Skeletal muscle cell (primary cell): ENCODE measurements around the gene SMAD6.
"Not testable (repeated sequence)": the region's sequence is repeated elsewhere in the genome, so short reads cannot be mapped to it uniquely, and the experiment has no call there.

Experiments used
- DNase-seq: peaks from one replicate; pipeline ENCODE4 v3.0.0-alpha.2; 2010; ENCODE audit warnings: low read depth
- H3K4me3 ChIP-seq: 2 replicates; pipeline ENCODE4 v1.5.1; 2011; ENCODE audit warnings: low read depth, mild to moderate bottlenecking, control low read depth, low read length, moderate library complexity

Gene SMAD6

DNA sequence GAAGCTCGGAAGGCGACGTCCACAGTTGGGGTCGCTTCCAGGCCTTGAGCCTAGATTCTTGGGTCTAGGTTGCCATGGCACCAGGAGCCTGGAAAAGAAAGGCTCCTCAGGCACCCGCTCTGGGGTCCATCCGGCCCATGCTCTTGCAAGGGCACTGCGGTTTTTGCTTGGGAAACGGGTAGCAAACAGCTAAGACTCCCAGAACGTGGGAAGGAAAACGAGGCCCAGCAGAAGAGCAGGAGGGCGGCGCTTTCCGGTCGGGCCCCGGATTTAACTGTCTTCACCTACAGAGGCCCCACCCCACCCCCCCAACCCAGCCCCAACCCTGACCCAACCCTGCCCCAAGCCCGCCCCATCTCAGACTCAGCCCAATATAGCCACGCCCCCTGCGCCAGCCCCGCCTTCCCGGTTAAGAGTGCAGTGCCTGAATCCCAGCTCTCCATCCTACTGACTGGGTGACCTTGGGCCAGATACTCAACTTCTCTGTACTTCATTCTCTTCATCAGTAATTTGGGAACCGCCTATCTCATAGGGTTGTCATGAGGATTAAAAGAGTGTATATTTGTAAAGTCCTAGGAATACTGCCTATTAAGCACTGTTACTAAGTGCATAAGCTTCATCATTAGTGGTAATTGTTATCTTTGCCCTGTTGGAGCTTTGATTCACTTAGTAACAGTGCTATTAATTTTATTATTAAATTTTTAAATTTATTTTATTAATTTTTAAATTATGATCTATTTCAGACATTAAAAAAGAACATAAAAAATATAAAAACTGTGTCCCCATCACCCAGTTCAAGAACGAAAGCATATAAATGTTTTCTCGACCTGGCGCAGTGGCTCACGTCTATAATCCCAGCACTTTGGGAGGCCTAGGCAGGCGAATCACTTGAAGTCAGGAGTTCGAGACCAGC lies 28.4 kb upstream of the SMAD6 start:
- H3K4me3 ChIP-seq = no peak overlapping the region
- no peak for DNase-seq

DNA sequence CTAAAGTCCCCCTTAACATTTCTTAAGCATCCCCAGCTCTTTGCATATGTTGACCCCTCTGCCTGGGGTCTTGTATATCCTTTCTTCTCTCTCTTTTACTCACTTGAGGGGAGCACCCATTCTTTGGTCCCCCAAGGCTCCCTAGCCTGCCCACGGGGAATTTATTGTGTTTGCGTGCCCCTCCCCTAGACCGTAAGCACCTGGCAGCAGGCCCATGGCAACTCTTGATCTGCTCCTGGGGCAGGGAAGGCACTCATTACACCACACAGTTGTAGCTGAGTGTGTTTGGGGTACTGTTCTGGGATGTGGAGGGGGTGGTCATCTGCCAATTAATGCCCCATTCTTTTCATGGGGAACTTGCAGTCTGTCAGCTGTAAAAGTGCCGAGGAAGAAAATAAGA lies 27.3 kb upstream of the SMAD6 start:
- DNase-seq = no peak
- H3K4me3 ChIP-seq = no peak overlapping the region

DNA sequence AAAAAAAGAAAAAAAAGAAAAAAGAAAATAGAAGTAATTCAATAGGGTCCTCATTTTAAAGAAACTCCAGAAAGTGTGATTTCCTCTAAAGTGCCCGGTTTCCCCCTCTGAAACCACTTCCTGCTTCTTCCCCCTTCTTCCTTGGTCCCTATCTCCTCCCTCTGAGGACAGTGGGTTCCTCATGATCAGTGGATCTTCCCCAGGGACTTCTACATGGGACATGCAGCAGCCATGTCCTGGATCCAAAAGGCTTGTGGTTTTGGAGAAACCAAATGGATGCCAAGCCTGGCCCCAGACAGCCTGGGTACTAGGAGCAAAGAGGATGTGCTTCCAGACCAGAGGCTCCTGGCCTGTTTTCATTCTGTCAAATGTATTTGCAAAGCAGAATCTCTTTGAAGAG lies 26.6 kb upstream of the SMAD6 start:
- DNase-seq = no peak

DNA sequence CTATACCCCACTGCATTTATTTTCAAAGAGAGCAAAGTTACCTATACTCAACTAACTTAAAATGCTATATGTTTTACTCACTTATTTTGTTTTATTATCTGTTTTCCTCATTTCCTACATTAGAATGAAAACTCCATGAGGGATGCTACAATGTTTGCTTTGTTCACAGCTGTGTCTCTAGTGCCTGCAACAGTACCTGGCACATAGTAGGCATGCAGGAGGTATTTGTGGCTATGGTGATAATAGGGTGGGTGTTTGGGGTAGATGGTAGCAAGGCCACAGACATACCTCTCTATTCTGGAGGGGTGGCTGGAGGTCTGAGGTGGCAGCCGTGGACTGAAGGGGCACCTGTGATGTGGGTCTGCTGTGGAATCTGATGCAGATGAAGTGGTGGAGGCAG lies 24.7 kb upstream of the SMAD6 start:
- DNase-seq = no peak
- no peak overlapping the region for H3K4me3 ChIP-seq

More for the DNA sequence above, 26.6 kb upstream of the SMAD6 start:
- H3K4me3 ChIP-seq = no peak overlapping the region

DNA sequence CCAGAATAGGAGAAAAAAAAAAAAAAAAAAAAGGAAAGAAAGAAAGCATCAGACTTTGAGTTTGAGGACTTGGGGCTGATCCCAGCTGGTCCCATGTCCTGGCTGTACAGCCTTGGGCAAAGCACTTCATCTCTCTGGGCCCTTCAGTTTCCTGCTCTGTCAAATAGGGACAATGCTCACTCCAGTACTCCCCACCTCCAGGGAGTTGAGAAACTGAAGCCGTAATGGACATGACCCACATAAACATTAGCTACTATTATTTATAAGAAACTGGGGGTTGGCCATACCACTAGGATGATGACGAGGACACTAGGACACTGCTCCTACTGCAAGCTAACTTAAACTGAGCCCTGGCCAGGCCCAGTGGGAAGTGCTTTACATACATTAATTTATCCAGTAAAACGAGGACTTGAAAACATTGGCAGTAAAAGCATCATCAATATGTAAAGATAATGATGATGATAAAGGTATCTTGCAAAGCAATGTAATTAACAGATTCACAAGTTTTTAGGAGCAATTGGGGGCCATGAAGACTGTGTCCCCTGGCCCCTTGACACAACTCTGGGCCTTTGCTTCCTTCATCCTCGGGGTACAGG lies 22.9 kb upstream of the SMAD6 start:
- no peak overlapping the region for H3K4me3 ChIP-seq
- no peak for DNase-seq

DNA sequence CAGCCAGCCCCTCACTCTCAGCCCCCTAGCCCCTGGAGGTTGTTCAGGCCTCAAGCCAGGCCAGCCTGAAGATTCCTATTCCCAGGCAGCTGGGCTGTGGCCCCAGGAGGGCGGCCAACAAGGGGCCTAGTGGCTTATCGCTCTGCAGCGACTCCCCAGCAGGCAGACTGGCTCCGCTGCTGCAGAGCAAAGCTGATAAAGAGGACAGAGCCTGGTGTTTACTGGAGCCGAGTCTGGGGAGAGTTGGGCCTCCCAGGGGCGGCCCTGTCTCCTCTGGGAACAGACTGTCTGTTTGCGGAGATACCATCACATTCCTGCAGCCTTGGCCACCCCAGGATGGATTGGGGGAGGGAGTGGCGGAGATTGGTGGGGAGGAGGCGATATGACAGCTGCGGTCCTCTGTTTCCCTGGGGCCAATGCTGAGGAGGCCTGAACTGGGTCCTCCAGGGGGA lies 22.4 kb upstream of the SMAD6 start:
- no peak for DNase-seq
- no peak overlapping the region for H3K4me3 ChIP-seq

DNA sequence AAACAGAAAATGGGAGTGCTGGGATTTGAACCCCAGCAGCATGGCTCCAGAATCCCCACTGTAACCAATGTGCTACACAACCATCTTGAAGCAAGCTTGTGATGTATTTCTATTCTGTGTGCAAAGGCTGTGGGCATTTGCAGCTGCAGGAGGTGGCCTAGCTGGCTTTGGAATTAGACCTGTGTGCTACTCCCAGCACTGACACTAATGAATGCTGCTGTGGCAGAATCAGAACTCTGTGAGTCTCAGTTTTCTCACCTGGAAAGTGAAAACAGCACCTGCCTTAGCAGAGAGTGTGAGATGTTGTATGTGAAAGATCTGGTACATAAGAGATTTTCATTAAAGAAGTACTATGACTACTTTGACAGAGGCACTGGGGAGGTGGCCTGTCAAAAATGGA lies 21.5 kb upstream of the SMAD6 start:
- no peak overlapping the region for H3K4me3 ChIP-seq
- no peak for DNase-seq

DNA sequence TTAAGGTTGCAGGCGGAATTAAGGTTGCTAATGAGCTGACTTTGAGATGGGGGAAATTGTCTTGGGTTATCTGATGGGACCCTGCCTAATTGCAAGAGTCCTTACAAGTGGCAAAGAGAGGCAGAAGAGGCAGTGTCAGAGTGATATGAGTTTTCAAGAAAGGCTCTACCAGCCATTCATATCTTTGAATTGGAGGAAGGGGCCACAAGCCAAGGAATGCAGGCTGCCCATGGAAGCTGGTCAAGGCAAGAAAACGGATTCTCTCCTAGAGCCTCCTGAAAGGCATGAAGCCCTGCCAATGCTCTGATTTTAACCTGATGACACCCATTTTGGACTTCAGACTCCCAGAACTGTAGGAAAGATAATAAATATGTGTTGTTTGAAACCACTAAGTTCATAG lies 20.6 kb upstream of the SMAD6 start:
- DNase-seq = no peak
- H3K4me3 ChIP-seq = no peak overlapping the region

DNA sequence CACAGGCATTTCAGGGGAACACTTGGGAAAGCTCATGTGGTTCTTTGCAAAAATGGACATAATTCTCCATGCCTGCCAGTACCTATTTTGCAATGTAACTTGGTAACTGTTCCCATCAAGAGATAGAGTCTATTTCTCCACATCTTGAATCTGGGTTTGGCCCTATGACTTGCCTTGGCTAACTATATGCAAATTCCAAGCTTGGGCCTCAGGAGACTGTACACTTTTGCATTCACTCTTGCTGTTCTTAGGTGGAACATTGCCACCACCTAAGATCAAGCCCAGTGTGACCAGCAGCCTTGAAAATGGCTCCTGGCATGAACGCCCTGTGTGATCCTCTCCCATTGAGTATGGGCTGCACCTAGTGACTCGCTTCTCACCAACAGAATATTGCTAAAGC lies 19.8 kb upstream of the SMAD6 start:
- H3K4me3 ChIP-seq = no peak overlapping the region
- no peak for DNase-seq

DNA sequence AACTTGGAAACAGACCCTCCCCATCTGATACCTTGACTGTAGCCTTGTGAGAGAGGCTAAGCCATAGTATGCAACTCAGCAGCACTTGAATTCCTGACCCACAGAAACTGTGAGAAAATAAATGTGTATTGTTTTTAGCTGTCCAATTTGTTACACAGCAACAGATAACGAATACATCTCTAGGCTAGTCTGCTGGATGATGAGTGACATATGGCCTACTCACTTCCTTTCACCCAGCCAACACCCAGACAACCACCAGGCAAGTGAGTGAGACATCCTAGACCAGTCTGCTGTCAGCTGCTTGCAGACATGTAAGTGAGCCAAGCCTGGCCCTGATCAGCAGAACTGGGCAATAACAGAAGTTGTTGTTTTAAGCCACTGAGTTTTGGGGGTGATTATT lies 19.2 kb upstream of the SMAD6 start:
- H3K4me3 ChIP-seq = no peak overlapping the region
- DNase-seq = no peak

DNA sequence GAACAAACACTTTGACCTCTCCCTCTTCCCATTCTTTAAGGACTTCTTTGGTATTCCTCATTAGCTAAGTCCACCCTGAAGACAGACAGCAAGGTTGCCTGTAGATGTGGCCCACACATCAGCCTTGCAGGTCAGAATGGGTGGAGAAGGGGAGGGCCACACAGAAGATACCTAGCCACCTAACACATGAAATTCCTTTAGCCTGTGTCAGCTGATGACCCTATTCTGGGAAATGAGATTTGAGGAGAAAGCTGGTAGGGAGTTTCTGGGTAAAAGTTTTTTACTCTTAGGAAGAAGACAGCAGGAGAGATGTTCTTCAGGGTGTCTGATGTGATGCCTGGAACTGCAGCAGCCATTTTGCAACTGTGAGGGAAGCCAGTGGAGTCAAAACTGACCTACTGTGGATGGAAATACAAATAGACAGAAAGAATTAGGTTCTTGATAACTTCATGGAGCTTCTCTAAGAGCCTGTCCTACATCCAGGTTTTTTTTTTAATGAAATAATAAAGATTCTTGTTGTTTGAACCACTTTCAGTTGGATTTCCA lies 17.8 kb upstream of the SMAD6 start:
- no peak overlapping the region for H3K4me3 ChIP-seq
- DNase-seq = no peak

DNA sequence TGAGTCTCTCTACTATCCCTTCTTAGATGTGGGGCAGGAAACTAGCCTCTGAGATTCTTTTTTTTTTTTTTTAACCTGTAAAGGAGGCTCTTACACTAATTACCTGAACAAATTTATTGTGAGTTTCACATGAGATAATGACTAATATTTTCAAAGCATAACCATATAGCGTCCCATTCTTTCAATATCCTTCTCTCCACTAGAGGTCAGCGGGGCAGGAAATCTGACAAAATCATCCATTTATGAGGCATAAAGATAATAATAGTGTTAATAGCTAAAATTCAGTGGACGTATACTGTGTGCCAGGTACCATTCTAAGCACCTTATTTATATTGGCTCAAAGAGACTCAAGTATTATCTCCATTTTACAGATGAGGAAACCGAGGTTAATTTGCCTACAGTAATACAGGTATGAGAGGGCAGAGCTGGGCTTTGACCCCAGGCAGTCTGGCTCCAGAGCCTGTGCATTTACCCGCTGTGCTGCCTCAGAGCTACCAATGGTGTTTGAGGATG lies 16.3 kb upstream of the SMAD6 start:
- H3K4me3 ChIP-seq = no peak overlapping the region
- no peak for DNase-seq

DNA sequence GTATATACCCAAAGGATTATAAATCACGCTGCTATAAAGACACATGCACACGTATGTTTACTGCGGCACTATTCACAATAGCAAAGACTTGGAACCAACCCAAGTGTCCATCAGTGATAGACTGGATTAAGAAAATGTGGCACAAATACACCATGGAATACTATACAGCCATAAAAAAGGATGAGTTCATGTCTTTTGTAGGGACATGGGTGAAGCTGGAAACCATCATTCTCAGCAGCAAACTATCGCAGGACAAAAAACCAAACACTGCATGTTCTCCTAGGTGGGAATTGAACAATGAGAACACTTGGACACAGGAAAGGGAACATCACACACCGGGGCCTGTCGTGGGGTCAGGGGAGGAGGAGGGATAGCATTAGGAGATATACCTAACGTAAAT lies 11.1 kb upstream of the SMAD6 start:
- H3K4me3 ChIP-seq, DNase-seq: not testable (repeated sequence)

DNA sequence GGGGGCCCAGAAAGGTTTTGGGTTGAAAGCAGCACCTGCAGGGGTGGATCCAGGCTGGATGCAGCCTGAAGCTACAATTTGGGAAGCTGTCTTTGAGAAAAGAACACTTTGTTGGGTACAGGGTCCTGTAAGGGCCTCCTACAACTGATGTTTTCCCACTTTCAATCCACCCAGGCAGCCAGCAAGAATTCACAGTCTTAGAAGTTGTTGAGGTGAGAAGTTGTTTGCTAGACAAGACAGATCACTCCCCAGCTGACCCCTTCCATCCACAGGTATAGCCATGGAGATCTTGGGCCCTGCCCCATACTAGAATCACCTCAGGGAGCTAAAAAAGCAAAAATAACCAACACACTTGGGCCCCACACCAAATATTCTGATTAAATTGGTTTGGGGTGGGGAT lies 10.3 kb upstream of the SMAD6 start:
- DNase-seq = no peak
- H3K4me3 ChIP-seq = no peak overlapping the region

DNA sequence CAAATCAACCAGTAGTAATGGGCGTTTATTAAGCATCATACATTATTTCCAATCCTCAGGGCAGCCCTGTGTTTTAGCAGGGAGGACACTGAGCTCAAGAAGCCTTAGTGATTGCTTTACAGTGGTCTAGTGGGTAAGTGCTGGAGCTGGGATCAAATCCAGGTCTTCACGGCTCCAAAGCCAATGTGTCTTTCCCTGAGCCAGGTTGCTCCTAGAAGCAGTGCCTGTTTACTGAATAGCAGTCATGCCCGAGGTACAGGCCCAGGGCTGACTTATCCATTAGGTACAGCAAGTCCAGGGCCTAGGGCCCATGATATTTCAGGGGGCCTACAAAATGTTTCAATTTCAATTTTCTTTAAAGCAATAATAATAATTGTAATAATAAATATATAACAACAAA lies 9.6 kb upstream of the SMAD6 start:
- H3K4me3 ChIP-seq = no peak overlapping the region
- no peak for DNase-seq

DNA sequence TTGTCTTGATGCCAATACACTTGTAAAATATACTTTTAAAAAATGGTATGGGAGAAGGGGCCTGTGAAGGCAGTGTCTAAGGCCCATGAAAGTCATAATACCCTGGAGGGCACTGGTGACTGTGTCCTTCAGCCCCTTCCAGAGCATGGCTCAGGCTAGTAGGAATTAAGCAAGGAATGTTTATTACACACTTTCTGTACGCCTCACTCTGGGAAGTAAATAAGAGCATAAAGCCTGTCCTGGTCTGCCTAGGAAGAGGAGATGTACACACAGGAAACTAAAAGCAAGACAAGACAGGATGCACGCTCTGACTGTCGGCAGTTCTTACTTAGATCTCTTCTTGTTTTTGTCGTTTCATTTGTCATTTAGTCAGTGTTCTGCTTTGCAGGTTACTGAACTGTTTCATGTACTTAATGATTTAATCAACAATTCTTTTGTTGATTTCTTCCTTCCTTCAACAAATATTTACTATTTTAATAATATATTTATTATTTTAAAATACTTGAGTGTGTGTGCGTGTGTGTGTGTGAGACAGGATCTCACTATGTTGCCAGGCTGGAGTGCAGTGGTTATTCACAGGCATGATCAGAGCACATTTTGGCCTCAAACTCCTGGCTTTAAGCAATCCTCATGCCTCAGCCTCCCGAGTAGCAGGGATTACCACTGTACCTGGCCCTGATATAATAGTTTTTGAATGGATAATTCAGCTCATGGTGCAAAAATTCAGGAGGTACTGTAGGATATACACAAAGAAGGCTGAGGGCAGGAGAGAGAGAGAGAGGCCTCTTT lies 9.0 kb upstream of the SMAD6 start:
- no peak overlapping the region for H3K4me3 ChIP-seq

DNA sequence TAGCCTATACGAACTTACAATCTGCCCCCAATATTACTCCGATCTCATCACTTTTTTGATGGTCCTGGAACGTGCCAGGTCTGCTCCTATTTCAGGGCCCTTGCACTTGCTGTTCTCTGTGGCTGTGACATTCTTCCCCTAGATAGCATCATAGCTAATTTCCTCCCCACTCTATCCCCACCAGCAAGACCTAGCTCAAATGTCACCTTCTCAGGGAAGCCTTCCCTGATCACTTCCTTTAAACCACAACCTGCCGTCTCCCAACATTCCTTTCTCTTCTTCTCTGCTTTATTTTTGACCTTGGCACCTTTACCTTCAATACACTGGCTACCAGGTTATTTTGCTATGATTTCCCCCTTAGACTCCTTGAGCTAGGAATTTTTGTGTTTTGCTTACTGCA lies 5.3 kb upstream of the SMAD6 start:
- no peak overlapping the region for H3K4me3 ChIP-seq
- DNase-seq = no peak

More for the DNA sequence above, 9.0 kb upstream of the SMAD6 start:
- DNase-seq = no peak

DNA sequence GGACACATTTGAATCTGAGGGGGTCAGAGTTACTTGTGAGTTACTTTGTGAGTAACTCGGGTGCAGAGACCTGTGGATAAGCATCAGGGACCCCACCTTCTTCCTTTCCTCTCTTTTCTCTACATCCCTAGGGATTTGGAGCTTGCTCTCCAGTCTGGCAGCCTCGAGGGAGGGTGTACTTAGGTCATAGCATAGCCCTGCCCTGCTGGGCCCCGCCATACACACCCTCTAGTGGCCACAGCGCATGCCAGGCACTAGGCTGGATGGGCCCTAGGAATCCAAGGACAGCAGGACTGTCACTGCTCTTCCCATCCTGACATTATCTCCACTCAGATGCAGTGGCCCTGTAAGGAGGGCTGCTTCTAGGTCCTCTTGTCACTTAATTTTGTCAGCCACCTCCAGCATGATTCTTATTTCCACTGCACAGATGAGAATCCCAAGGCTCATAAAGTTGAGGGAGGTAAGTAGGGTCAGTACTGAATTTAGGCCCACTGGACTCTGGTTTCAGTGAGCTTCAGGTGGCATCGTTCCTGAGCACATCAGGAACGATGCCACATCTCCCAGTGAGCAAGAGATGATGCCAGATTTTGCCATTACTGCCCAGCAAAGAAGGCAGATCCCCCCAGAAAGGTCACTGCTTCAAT lies 3.6 kb upstream of the SMAD6 start:
- DNase-seq = no peak
- no peak overlapping the region for H3K4me3 ChIP-seq

DNA sequence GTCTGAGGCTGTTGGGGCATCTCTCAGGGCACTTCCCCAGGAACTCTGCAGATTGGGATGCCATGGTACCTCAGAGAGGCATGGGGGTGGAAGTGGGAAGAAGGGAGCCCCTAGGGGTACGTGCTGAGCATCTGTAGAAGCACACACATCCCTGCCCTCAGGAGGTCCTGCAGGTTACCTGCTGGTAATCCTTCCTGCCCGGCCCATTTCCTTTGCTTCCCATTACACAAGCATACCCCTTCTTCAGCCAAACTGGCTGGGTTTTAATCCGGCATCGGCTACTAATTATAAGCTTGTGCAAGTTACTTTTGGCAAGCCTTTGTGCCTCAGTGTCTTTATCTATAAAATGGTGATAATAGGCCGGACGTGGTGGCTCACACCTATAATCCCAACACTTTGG lies 3.1 kb upstream of the SMAD6 start:
- H3K4me3 ChIP-seq = no peak overlapping the region
- DNase-seq = no peak
